HUES48 (cell line): ENCODE data around the gene CADPS.

Experiments used
- H3K27ac ChIP-seq: one replicate; pipeline ENCODE4 v1.7.0; 2013; ENCODE audit warnings: low read depth, low read length, inconsistent platforms
- H3K27me3 ChIP-seq: 2 replicates; pipeline ENCODE4 v1.6.1; 2013; ENCODE audit warnings: mild to moderate bottlenecking, low read length; ENCODE audit not compliant: control insufficient read depth, insufficient read depth
- H3K36me3 ChIP-seq: 2 replicates; pipeline ENCODE4 v1.6.1; 2013; ENCODE audit warnings: low read length; ENCODE audit not compliant: control insufficient read depth, insufficient read depth
- H3K4me1 ChIP-seq: 2 replicates; pipeline ENCODE4 v1.6.1; 2013; ENCODE audit warnings: mild to moderate bottlenecking, low read length; ENCODE audit not compliant: control insufficient read depth, insufficient read depth
- H3K4me3 ChIP-seq: 2 replicates; pipeline ENCODE4 v1.5.1; 2013; ENCODE audit warnings: mild to moderate bottlenecking, low read depth, low read length
- H3K9ac ChIP-seq: 2 replicates; pipeline ENCODE4 v1.6.1; 2013; ENCODE audit warnings: mild to moderate bottlenecking, low read depth, low read length, moderate library complexity
- H3K9me3 ChIP-seq: 2 replicates; pipeline ENCODE4 v1.6.1; 2013; ENCODE audit warnings: low read length; ENCODE audit not compliant: control insufficient read depth, insufficient read depth

The CADPS gene

DNA sequence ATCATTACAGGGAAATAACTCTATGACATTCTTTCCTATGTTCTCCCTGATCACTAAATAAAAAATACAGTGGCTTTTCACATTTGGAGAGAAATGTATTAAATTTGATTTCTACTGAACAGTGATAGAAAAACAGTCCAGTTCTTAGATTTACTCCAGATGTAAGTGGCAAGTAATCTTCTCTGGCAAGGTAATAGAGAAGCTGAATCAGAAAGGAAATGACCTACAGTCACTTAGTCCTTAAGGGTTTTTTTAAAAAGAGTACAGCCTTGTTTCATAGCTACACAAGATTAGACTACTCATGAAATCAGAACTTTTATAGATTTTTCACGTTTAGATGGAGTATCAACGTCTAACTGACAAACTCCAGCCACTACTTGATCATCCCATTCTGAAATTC is 236.9 kb downstream of the CADPS start:
- Histone ChIP-seq H3K27me3 (no peaks in the 10 kb centered on the region), H3K4me1 (no peaks in the 10 kb centered on the region; the same call in 1 of the 2 replicates), H3K4me3 (no peak overlapping the region), H3K9me3 (no peaks in the 10 kb centered on the region), H3K27ac (no peak overlapping the region), H3K36me3 (no peaks in the 10 kb centered on the region), H3K9ac (no peak overlapping the region)

DNA sequence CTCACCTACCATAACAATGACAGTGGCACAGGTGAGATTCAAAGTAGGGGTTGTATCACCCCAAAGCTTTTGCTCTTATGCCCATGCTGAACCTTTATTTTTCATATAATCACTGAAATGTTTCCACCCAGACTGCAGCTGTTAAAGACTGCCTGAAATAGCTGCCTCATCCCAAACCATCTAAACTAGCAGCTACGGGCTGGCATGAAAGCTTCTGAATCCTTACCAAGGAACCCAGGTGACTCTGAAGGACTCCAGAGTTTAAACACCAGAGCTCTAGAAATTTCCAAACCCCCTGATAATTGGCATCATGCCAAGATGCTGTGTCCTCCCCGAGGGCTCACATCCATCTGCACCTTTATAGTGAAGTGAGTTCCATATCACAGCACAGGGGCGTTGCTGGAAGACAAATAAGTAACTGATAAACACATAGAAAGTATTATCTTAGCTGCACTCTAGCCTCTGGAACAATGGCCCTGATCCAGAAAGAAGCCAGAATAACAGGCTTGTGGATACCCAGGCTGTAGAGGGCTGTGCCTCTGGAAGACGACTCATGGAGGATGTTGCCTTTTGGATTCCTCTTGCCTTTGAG is 238.9 kb downstream of the CADPS start:
- H3K36me3 ChIP-seq = no peaks in the 10 kb centered on the region
- H3K4me1 ChIP-seq = no peaks in the 10 kb centered on the region; the same call in 1 of the 2 replicates
- H3K9ac ChIP-seq = no peak overlapping the region
- no peaks in the 10 kb centered on the region for H3K27me3 ChIP-seq
- H3K27ac ChIP-seq = no peak overlapping the region
- H3K4me3 ChIP-seq = no peak overlapping the region
- no peaks in the 10 kb centered on the region for H3K9me3 ChIP-seq

- Histone ChIP-seq H3K4me1 (no peaks in the 10 kb centered on the region; the same call in 1 of the 2 replicates), H3K27me3 (no peaks in the 10 kb centered on the region), H3K9me3 (no peaks in the 10 kb centered on the region), H3K4me3 (no peak overlapping the region), H3K27ac (no peak overlapping the region), H3K36me3 (no peaks in the 10 kb centered on the region), H3K9ac (no peak overlapping the region)
These were observed 242.5 kb downstream of the CADPS start for GRCh38 chr3:62632510-62633294.

GRCh38 chr3:62631488-62631887 is 243.7 kb downstream of the CADPS start:
- Histone ChIP-seq H3K36me3 (no peaks in the 10 kb centered on the region), H3K4me3 (no peak overlapping the region), H3K4me1 (no peaks in the 10 kb centered on the region; the same call in 1 of the 2 replicates), H3K27me3 (no peaks in the 10 kb centered on the region), H3K27ac (no peak overlapping the region), H3K9ac (no peak overlapping the region), H3K9me3 (no peaks in the 10 kb centered on the region)

DNA sequence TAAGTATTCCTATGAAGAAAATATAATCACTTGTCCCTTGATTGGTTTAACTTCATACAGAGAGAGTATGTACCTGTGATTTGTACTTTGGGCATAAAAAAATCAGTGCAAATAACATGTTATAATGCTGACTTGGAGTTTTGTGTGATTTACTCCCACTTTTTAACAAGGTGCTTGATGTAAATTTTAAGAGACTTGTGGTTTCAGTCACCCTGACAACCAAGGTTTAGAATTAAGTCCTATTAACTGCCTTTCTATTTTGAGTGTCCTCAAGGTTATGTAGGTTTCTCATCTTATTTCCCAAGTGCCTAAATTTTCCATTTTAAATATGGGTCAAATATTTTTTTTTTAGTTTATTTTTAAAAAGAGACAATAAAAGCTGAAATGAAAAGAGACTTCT is 244.6 kb downstream of the CADPS start:
- H3K9me3 ChIP-seq = no peaks in the 10 kb centered on the region
- H3K4me3 ChIP-seq = no peak overlapping the region
- H3K36me3 ChIP-seq = no peaks in the 10 kb centered on the region
- no peaks in the 10 kb centered on the region; the same call in 1 of the 2 replicates for H3K4me1 ChIP-seq
- H3K27me3 ChIP-seq = no peaks in the 10 kb centered on the region
- no peak overlapping the region for H3K27ac ChIP-seq
- no peak overlapping the region for H3K9ac ChIP-seq

DNA sequence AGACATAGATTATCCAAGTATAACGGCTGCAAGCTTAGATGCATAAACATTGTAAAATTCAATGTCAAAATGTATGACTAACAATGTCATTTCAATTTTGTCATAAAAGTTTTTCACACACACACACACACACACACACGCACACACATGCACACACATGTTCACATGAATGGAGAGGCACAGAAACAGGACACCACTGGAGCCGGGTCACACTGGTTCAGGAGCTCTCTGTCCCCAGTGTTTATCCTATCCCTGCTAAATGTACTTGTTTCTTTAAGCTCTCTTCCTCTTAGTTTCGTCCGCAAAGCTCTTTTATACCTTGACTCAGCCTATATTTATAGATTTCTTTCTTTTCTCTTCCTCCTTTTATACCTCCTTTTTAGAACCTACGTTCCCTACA is 249.9 kb downstream of the CADPS start:
- no peaks in the 10 kb centered on the region for H3K36me3 ChIP-seq
- H3K27me3 ChIP-seq = no peaks in the 10 kb centered on the region
- H3K4me3 ChIP-seq = no peak overlapping the region
- H3K4me1 ChIP-seq = no peaks in the 10 kb centered on the region; the same call in 1 of the 2 replicates
- no peak overlapping the region for H3K27ac ChIP-seq
- no peak overlapping the region for H3K9ac ChIP-seq
- no peaks in the 10 kb centered on the region for H3K9me3 ChIP-seq

- Histone ChIP-seq H3K27ac (no peak overlapping the region), H3K4me3 (no peak overlapping the region), H3K36me3 (no peaks in the 10 kb centered on the region), H3K9ac (no peak overlapping the region), H3K4me1 (no peaks in the 10 kb centered on the region; the same call in 1 of the 2 replicates), H3K27me3 (no peaks in the 10 kb centered on the region), H3K9me3 (no peaks in the 10 kb centered on the region)
These were observed 251.0 kb downstream of the CADPS start for GRCh38 chr3:62624185-62624584.

DNA sequence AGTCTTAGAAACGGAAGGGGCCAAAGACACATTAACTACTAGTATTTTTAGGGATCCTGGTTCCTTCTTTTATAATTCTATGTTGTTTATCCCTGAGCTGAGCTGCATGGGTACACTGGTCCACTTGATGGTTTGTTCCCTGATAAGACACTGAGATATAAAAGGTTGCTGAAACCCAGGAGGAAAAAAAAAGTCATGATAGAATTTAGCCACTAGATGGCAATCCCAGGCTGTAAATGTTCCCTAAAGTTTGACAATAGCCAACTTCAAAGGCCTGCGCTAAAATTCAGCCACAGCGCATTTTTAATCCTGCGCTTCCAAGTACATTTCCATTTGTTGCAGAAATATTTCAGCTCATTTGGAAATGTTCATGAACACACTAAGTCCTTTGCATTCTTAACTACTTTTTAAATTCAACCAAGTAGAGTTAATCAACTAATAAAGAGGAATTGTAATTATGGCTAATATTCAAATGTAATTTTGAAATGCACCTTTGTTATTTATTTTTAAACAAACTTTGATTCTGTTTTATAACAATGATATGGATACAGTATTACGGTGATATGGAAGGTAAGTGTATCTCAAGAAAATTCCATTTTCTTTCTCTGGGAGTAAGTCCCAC is 252.6 kb downstream of the CADPS start:
- no peak overlapping the region for H3K4me3 ChIP-seq
- no peak overlapping the region for H3K9ac ChIP-seq
- H3K4me1 ChIP-seq = no peaks in the 10 kb centered on the region; the same call in 1 of the 2 replicates
- no peaks in the 10 kb centered on the region for H3K27me3 ChIP-seq
- no peaks in the 10 kb centered on the region for H3K9me3 ChIP-seq
- no peak overlapping the region for H3K27ac ChIP-seq
- H3K36me3 ChIP-seq = no peaks in the 10 kb centered on the region

GRCh38 chr3:62621925-62622324 is 253.3 kb downstream of the CADPS start:
- no peaks in the 10 kb centered on the region for H3K27me3 ChIP-seq
- H3K9ac ChIP-seq = no peak overlapping the region
- no peaks in the 10 kb centered on the region for H3K36me3 ChIP-seq
- no peak overlapping the region for H3K27ac ChIP-seq
- no peak overlapping the region for H3K4me3 ChIP-seq
- H3K9me3 ChIP-seq = no peaks in the 10 kb centered on the region
- no peaks in the 10 kb centered on the region; the same call in 1 of the 2 replicates for H3K4me1 ChIP-seq

DNA sequence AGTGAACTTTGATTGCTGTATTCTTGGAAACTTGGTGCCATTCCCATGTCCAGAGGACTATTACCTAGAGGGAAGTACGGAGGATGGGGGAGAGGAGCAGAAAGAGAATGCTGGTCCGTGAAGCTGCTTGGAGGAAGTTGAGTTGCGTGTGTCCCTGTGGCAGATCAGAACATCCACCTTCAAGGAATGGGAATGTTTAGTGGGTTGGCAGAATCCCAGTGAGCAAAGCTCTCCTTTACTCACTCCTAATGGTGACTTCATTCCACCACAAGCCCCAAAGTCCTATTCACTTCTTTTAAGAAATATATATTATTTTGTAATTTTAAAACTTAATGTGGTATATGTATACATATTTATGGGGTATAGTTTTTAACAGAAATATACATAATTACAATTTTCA is 254.0 kb downstream of the CADPS start:
- no peaks in the 10 kb centered on the region for H3K36me3 ChIP-seq
- H3K9ac ChIP-seq = no peak overlapping the region
- H3K9me3 ChIP-seq = no peaks in the 10 kb centered on the region
- no peaks in the 10 kb centered on the region; the same call in 1 of the 2 replicates for H3K4me1 ChIP-seq
- no peak overlapping the region for H3K27ac ChIP-seq
- no peaks in the 10 kb centered on the region for H3K27me3 ChIP-seq
- H3K4me3 ChIP-seq = no peak overlapping the region

DNA sequence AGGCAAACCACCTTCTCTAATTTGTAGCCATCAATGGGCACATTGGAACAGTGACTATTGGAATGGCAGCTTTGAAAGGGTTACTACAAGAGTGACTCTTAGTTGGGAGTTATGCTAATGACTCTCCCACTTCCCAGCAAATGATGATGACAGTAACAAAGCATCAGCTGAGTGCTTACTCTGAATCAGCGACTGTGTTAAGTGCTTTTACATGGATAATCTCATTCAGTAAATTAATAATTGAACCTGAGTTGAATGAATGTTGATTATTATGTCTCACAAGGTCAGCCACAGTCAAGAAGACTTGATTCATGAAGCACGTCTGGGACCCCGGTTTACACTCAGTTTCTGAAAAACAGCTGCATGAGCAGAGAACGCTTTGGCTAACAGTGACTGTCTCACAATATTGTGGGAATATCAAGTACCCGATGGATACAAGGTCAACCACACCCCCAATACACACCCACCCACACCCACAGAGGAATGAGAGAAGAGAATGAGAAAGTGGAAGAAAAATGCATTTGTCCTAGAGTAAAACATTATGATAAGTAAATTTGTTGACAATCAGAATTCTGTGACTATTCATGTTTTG is 259.9 kb downstream of the CADPS start:
- no peaks in the 10 kb centered on the region for H3K27me3 ChIP-seq
- H3K27ac ChIP-seq = no peak overlapping the region

More for the DNA sequence above, 259.9 kb downstream of the CADPS start:
- Histone ChIP-seq H3K4me3 (no peak overlapping the region), H3K4me1 (no peaks in the 10 kb centered on the region), H3K9me3 (no peaks in the 10 kb centered on the region), H3K9ac (no peak overlapping the region), H3K36me3 (no peaks in the 10 kb centered on the region)
